ENCODE data around the gene C12orf57. TPM values are rescaled to one million over a fixed set of nuclear protein-coding genes. Genes with fewer than 3 reads are reported as not detected.
A peak's percentile ranks its signal among the peaks of the same experiment; 100 is the strongest.

Gene C12orf57, protein sequence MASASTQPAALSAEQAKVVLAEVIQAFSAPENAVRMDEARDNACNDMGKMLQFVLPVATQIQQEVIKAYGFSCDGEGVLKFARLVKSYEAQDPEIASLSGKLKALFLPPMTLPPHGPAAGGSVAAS
- 100 to 1,000 TPM; 352 to 711 TPM for total RNA-seq

DNA sequence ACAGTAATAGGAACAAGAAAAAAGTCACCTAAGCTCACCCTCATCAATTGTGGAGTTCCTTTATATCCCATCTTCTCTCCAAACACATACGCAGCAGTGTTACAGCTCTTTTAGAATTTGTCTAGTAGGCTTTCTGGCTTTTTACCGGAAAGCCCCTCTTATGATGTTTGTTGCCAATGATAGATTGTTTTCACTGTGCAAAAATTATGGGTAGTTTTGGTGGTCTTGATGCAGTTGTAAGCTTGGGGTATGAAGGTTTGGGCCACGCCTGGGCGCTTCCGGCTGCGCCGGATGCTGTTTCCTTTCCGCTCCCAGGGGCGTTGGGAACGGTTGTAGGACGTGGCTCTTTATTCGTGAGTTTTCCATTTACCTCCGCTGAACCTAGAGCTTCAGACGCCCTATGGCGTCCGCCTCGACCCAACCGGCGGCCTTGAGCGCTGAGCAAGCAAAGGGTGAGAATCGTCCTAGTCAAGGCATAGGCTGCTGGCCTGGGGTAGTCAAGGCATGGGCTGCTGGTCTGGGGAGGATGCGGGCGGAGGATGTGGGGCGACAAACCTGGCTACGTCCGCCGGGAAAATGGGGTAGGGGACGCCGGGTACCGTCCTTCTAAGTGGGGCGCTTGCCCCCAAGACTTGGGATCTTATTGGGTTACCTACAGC, at the start of gene C12orf57, which contains the start of gene RNU7-1:
Gene C12orf57 (plus strand): TSS at position 301 of the 659 bp plus-strand sequence. CDS start 100 bp downstream, at position 401.
Gene RNU7-1 (plus strand): TSS at position 95 of the 659 bp plus-strand sequence.
- H3K4me3 ChIP-seq = peak within 1 kb of the TSS; percentile 58 to 67
- peaks cover 18% of the 10 kb centered on the region for H3K4me1 ChIP-seq (replicated peaks)
- intact Hi-C loops (cut with DNase I) = no loop called here
- H3K9me3 ChIP-seq = no peaks in the 10 kb centered on the region
- no peaks in the 10 kb centered on the region for H3K27me3 ChIP-seq (replicated peaks; ENCODE audit: insufficient read depth)
- DNase-seq (ENCODE audit: low spot score) = peak; percentile 52
- H3K36me3 ChIP-seq = no peaks in the 10 kb centered on the region
- peak within 1 kb of the TSS; percentile 94 to 97 for H3K27ac ChIP-seq
- TF ChIP-seq, protein P1, sequence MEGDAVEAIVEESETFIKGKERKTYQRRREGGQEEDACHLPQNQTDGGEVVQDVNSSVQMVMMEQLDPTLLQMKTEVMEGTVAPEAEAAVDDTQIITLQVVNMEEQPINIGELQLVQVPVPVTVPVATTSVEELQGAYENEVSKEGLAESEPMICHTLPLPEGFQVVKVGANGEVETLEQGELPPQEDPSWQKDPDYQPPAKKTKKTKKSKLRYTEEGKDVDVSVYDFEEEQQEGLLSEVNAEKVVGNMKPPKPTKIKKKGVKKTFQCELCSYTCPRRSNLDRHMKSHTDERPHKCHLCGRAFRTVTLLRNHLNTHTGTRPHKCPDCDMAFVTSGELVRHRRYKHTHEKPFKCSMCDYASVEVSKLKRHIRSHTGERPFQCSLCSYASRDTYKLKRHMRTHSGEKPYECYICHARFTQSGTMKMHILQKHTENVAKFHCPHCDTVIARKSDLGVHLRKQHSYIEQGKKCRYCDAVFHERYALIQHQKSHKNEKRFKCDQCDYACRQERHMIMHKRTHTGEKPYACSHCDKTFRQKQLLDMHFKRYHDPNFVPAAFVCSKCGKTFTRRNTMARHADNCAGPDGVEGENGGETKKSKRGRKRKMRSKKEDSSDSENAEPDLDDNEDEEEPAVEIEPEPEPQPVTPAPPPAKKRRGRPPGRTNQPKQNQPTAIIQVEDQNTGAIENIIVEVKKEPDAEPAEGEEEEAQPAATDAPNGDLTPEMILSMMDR (IDR thresholded peaks at IDR 0.05) = no peak
- peak; percentile 78 for TF ChIP-seq POLR2AphosphoS5 (IDR thresholded peaks at IDR 0.05)
- peak; percentile 56 for TF ChIP-seq POLR2A (IDR thresholded peaks at IDR 0.05)
- 0% methylated on average over 31 of the region's 31 CpGs for WGBS

DNA sequence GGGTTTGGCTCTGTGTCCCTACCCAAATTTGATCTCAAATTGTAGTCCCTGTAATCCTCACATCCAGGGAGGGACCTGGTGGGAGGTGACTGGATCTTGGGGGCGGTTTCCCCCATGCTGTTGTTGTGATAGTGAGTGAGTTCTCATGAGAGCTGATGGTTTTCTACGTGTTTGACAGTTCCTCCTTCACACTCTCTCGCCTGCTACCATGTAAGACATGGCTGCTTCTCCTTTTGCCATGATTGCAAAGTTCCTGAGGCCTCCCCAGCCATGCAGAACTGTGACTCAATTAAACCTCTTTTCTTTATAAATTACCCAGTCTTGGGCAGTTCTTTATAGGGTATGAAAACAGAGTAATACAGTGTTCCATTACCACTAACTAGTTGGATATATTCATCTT, 49.5 kb upstream of the C12orf57 start:
- intact Hi-C loops (cut with DNase I) = no loop called here

DNA sequence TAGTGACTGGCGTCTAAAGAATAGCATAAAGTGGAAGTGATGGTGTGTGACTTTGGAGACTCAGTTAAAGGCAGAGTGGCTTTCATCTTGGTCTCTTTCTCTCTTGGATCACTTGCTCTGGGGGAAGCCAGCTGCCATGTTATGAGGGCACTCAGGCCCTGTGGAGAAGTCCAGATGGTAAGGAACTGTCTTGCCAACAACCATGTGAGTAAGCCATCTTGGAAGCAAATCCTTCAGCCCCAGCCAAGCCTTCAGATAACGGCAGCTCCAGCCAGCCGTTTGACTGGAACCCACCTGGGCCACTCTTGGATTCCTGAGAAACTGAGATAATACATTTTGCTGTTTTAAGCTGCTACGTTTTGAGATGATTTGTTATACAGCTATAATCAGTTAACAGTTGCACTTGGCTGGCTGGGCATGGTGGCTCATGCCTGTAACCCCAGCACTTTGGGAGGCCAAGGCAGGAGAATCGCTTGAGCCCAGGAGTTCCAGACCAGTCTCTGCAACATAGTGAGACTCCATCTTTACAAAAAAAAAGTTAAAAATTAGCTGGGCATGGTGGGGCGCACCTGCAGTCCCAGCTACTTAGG, 46.9 kb upstream of the C12orf57 start:
- intact Hi-C loops (cut with DNase I) = no loop called here
- Histone ChIP-seq H3K4me1 (replicated peaks) (no peaks in the 10 kb centered on the region), H3K27me3 (replicated peaks; ENCODE audit: insufficient read depth) (no peaks in the 10 kb centered on the region), H3K9me3 (no peaks in the 10 kb centered on the region), H3K4me3 (no peak overlapping the region), H3K27ac (no peak overlapping the region), H3K36me3 (no peaks in the 10 kb centered on the region)
- WGBS = 83% methylated on average over 6 of the region's 6 CpGs
- no peak for DNase-seq (ENCODE audit: low spot score)
- TF ChIP-seq POLR2A (IDR thresholded peaks at IDR 0.05) (no peak), POLR2AphosphoS5 (IDR thresholded peaks at IDR 0.05) (no peak)
- TF ChIP-seq, protein P1 (IDR thresholded peaks at IDR 0.05) = no peak

More for the DNA sequence above, 49.5 kb upstream of the C12orf57 start:
- no peaks in the 10 kb centered on the region for H3K27me3 ChIP-seq (replicated peaks; ENCODE audit: insufficient read depth)
- H3K4me3 ChIP-seq = no peak overlapping the region
- H3K4me1 ChIP-seq (replicated peaks) = no peaks in the 10 kb centered on the region
- H3K27ac ChIP-seq = no peak overlapping the region
- no peaks in the 10 kb centered on the region for H3K9me3 ChIP-seq
- DNase-seq (ENCODE audit: low spot score) = no peak
- WGBS = 84% methylated on average over 3 of the region's 3 CpGs
- no peaks in the 10 kb centered on the region for H3K36me3 ChIP-seq
- TF ChIP-seq POLR2AphosphoS5 (IDR thresholded peaks at IDR 0.05) = no peak
- TF ChIP-seq POLR2A (IDR thresholded peaks at IDR 0.05) = no peak
- TF ChIP-seq, protein P1 (IDR thresholded peaks at IDR 0.05) = no peak

DNA sequence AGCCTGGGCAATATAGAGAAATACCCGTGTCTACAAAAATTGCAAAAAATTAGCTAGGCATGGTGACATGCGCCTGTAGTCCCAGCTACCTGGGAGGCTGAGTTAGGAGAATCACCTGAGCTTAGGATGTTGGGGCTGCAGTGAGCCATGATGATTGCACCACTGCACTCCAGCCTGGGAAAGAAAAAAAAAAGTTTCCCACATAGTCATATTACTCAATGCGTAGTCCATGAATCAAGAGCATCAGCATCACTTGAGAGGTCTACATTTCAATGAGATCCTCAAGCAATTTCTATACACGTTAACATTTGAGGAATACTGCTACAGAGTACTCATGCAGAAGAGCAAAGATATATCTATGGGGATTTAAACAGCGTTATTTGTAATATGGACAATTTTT, 44.4 kb upstream of the C12orf57 start:
- Histone ChIP-seq H3K4me1 (replicated peaks) (no peaks in the 10 kb centered on the region), H3K9me3 (no peaks in the 10 kb centered on the region), H3K27ac (no peak overlapping the region), H3K27me3 (replicated peaks; ENCODE audit: insufficient read depth) (no peaks in the 10 kb centered on the region), H3K4me3 (no peak overlapping the region), H3K36me3 (no peaks in the 10 kb centered on the region)
- WGBS = 71% methylated on average over 5 of the region's 5 CpGs
- no peak for DNase-seq (ENCODE audit: low spot score)
- intact Hi-C loops (cut with DNase I) = no loop called here
- TF ChIP-seq POLR2A (IDR thresholded peaks at IDR 0.05) (no peak), POLR2AphosphoS5 (IDR thresholded peaks at IDR 0.05) (no peak)
- TF ChIP-seq, protein P1 (IDR thresholded peaks at IDR 0.05) = no peak

Data from prostate gland (tissue), 2 donors.